HG02610 (cell line): ENCODE results near the gene THSD8.

Source experiments
- ATAC-seq: cut with Tn5 transposase; IDR thresholded peaks from one replicate; pipeline ENCODE4 v1.9.1; 2021; ENCODE audit warnings: mild to moderate bottlenecking, moderate library complexity; ENCODE audit not compliant: unreplicated experiment

THSD8 gene

GRCh38 chr19:12801466-12802266, at the start of gene THSD8, which contains the start of gene PRDX2:
THSD8 (plus strand) TSS chr19:12802069; CDS start chr19:12802072, 3 bp downstream.
PRDX2 (minus strand) TSS chr19:12801800; CDS start chr19:12801261, 539 bp downstream.
- no peak for ATAC-seq

- ATAC-seq: no peak
Measured at GRCh38 chr19:12754465-12755196, 47.2 kb upstream of the THSD8 start.

GRCh38 chr19:12756150-12756883, 45.6 kb upstream of the THSD8 start:
- no peak for ATAC-seq

- no peak for ATAC-seq
Measured at GRCh38 chr19:12757544-12758274, 44.2 kb upstream of the THSD8 start.

GRCh38 chr19:12759686-12760085, 42.2 kb upstream of the THSD8 start:
- no peak for ATAC-seq

- ATAC-seq: no peak
Measured at GRCh38 chr19:12763100-12763499, 38.8 kb upstream of the THSD8 start.

- ATAC-seq: no peak
Measured at GRCh38 chr19:12764698-12765097, 37.2 kb upstream of the THSD8 start.

- no peak for ATAC-seq
Measured at GRCh38 chr19:12766051-12766521, 35.8 kb upstream of the THSD8 start.

- ATAC-seq: no peak
Measured at GRCh38 chr19:12767150-12767549, 34.7 kb upstream of the THSD8 start.

- ATAC-seq: no peak
Measured at GRCh38 chr19:12767666-12768065, 34.2 kb upstream of the THSD8 start.

GRCh38 chr19:12769689-12770088, 32.2 kb upstream of the THSD8 start:
- ATAC-seq: no peak

- ATAC-seq: no peak
Measured at GRCh38 chr19:12770922-12771321, 30.9 kb upstream of the THSD8 start.

GRCh38 chr19:12772323-12772722, 29.5 kb upstream of the THSD8 start:
- ATAC-seq: no peak

- no peak for ATAC-seq
Measured at GRCh38 chr19:12773571-12773970, 28.3 kb upstream of the THSD8 start.

- ATAC-seq: no peak
Measured at GRCh38 chr19:12774588-12775555, 27.0 kb upstream of the THSD8 start, which contains the start of gene HOOK2. HOOK2 (minus strand) TSS chr19:12775552; CDS start chr19:12775449, 103 bp downstream.

GRCh38 chr19:12777217-12778016, 24.5 kb upstream of the THSD8 start:
- ATAC-seq: no peak

- ATAC-seq: no peak
Measured at GRCh38 chr19:12778017-12778904, 23.6 kb upstream of the THSD8 start.

- ATAC-seq: no peak
Measured at GRCh38 chr19:12778905-12779161, 23.0 kb upstream of the THSD8 start.
